HEK293 (cell line): ENCODE measurements around the gene LSM14B.

Experiments used
- GLI4 ChIP-seq: fragments of 450-650 bp; formaldehyde crosslinking; IDR thresholded peaks from 2 replicates; pipeline ENCODE4 v1.5.1; 2016; ENCODE audit warnings: missing biosample characterization, missing genetic modification characterization
- HOXC10 ChIP-seq: sonication (generic); formaldehyde crosslinking; IDR thresholded peaks from 2 replicates; pipeline ENCODE4 v1.8.1; 2023; ENCODE audit warnings: mild to moderate bottlenecking, missing genetic modification reagents
- KLF7 ChIP-seq: fragments of 450-650 bp; formaldehyde crosslinking; IDR thresholded peaks from 2 replicates; pipeline ENCODE4 v1.5.1; 2016; ENCODE audit warnings: missing biosample characterization, missing genetic modification characterization, borderline replicate concordance
- REPIN1 ChIP-seq: fragments of 450-650 bp; formaldehyde crosslinking; IDR thresholded peaks from 2 replicates; pipeline ENCODE4 v1.5.1; 2017; ENCODE audit warnings: missing biosample characterization, missing genetic modification characterization, low read depth
- SP3 ChIP-seq: fragments of 450-650 bp; formaldehyde crosslinking; IDR thresholded peaks from 2 replicates; pipeline ENCODE4 v1.5.1; 2016; ENCODE audit warnings: missing biosample characterization, missing genetic modification characterization
- ZFP37 ChIP-seq: fragments of 450-650 bp; formaldehyde crosslinking; IDR thresholded peaks from 2 replicates; pipeline ENCODE4 v1.5.1; 2016; ENCODE audit warnings: missing biosample characterization, missing genetic modification characterization
- ZNF114 ChIP-seq: fragments of 450-650 bp; formaldehyde crosslinking; IDR thresholded peaks from 2 replicates; pipeline ENCODE4 v1.5.0; 2017; ENCODE audit warnings: missing biosample characterization, missing genetic modification characterization
- ZNF140 ChIP-seq: fragments of 450-650 bp; formaldehyde crosslinking; IDR thresholded peaks from 2 replicates; pipeline ENCODE4 v1.5.1; 2016; ENCODE audit warnings: missing biosample characterization, missing genetic modification characterization
- ZNF146 ChIP-seq: fragments of 450-650 bp; formaldehyde crosslinking; IDR thresholded peaks from 2 replicates; pipeline ENCODE4 v1.5.1; 2016; ENCODE audit warnings: missing biosample characterization, missing genetic modification characterization
- ZNF155 ChIP-seq: fragments of 450-650 bp; formaldehyde crosslinking; IDR thresholded peaks from 2 replicates; pipeline ENCODE4 v1.5.1; 2016; ENCODE audit warnings: missing biosample characterization, missing genetic modification characterization
- ZNF16 ChIP-seq: fragments of 450-650 bp; formaldehyde crosslinking; IDR thresholded peaks from 2 replicates; pipeline ENCODE4 v1.5.1; 2016; ENCODE audit warnings: low read depth, missing biosample characterization, missing genetic modification characterization
- ZNF202 ChIP-seq: fragments of 450-650 bp; formaldehyde crosslinking; IDR thresholded peaks from 2 replicates; pipeline ENCODE4 v1.5.1; 2016; ENCODE audit warnings: missing biosample characterization, missing genetic modification characterization, borderline replicate concordance
- ZNF214 ChIP-seq: fragments of 450-650 bp; formaldehyde crosslinking; IDR thresholded peaks from 2 replicates; pipeline ENCODE4 v1.5.1; 2017; ENCODE audit warnings: missing biosample characterization, mild to moderate bottlenecking, missing genetic modification characterization, borderline replicate concordance
- ZNF221 ChIP-seq: fragments of 450-650 bp; formaldehyde crosslinking; IDR thresholded peaks from 2 replicates; pipeline ENCODE4 v1.5.1; 2017; ENCODE audit warnings: missing biosample characterization, missing genetic modification characterization, borderline replicate concordance
- ZNF239 ChIP-seq: fragments of 450-650 bp; formaldehyde crosslinking; IDR thresholded peaks from 2 replicates; pipeline ENCODE4 v1.5.1; 2016; ENCODE audit warnings: missing biosample characterization, missing genetic modification characterization
- ZNF302 ChIP-seq: fragments of 450-650 bp; formaldehyde crosslinking; IDR thresholded peaks from 2 replicates; pipeline ENCODE4 v1.5.1; 2016; ENCODE audit warnings: missing biosample characterization, missing genetic modification characterization, low read depth
- ZNF366 ChIP-seq: fragments of 450-650 bp; formaldehyde crosslinking; conservative IDR thresholded peaks from 2 replicates; pipeline ENCODE4 v1.5.1; 2016; ENCODE audit warnings: missing biosample characterization, missing genetic modification characterization
- ZNF449 ChIP-seq: fragments of 450-650 bp; formaldehyde crosslinking; IDR thresholded peaks from 2 replicates; pipeline ENCODE4 v1.5.1; 2017; ENCODE audit warnings: missing biosample characterization, mild to moderate bottlenecking, missing genetic modification characterization, moderate library complexity
- ZNF510 ChIP-seq: fragments of 450-650 bp; formaldehyde crosslinking; IDR thresholded peaks from 2 replicates; pipeline ENCODE4 v1.5.1; 2018; ENCODE audit warnings: mild to moderate bottlenecking, missing genetic modification characterization, missing biosample characterization; ENCODE audit not compliant: insufficient replicate concordance
- ZNF521 ChIP-seq: fragments of 450-650 bp; formaldehyde crosslinking; IDR thresholded peaks from 2 replicates; pipeline ENCODE4 v1.5.1; 2017; ENCODE audit warnings: missing biosample characterization, mild to moderate bottlenecking, missing genetic modification characterization
- ZNF529 ChIP-seq: fragments of 450-650 bp; formaldehyde crosslinking; IDR thresholded peaks from 2 replicates; pipeline ENCODE4 v1.5.1; 2017; ENCODE audit warnings: missing genetic modification characterization, missing biosample characterization; ENCODE audit not compliant: insufficient replicate concordance
- ZNF555 ChIP-seq: fragments of 450-650 bp; formaldehyde crosslinking; conservative IDR thresholded peaks from 2 replicates; pipeline ENCODE4 v1.5.1; 2017; ENCODE audit warnings: missing biosample characterization, mild to moderate bottlenecking, missing genetic modification characterization, inconsistent platforms
- ZNF560 ChIP-seq: fragments of 450-650 bp; formaldehyde crosslinking; IDR thresholded peaks from 2 replicates; pipeline ENCODE4 v1.5.1; 2017; ENCODE audit warnings: missing biosample characterization, missing genetic modification characterization, borderline replicate concordance
- ZNF585B ChIP-seq: fragments of 450-650 bp; formaldehyde crosslinking; IDR thresholded peaks from 2 replicates; pipeline ENCODE4 v1.5.1; 2016; ENCODE audit warnings: missing biosample characterization, missing genetic modification characterization
- ZNF645 ChIP-seq: fragments of 450-650 bp; formaldehyde crosslinking; IDR thresholded peaks from 2 replicates; pipeline ENCODE4; 2016; ENCODE audit warnings: missing biosample characterization, missing genetic modification characterization
- ZNF654 ChIP-seq: fragments of 450-650 bp; formaldehyde crosslinking; IDR thresholded peaks from 2 replicates; pipeline ENCODE4 v1.5.1; 2016; ENCODE audit warnings: low read depth, missing biosample characterization, missing genetic modification characterization
- ZNF664 ChIP-seq: fragments of 450-650 bp; formaldehyde crosslinking; IDR thresholded peaks from 2 replicates; pipeline ENCODE4 v1.5.1; 2016; ENCODE audit warnings: missing biosample characterization, missing genetic modification characterization
- ZNF704 ChIP-seq: fragments of 450-650 bp; formaldehyde crosslinking; IDR thresholded peaks from 2 replicates; pipeline ENCODE4 v1.5.1; 2016; ENCODE audit warnings: missing biosample characterization, missing genetic modification characterization
- ZNF768 ChIP-seq: fragments of 450-650 bp; formaldehyde crosslinking; IDR thresholded peaks from 2 replicates; pipeline ENCODE4 v1.5.1; 2018; ENCODE audit warnings: missing biosample characterization, mild to moderate bottlenecking, missing genetic modification characterization
- ZNF830 ChIP-seq: fragments of 450-650 bp; IDR thresholded peaks from 2 replicates; pipeline ENCODE4 v1.5.0; 2018; ENCODE audit warnings: missing biosample characterization, missing genetic modification characterization, low read depth, mild to moderate bottlenecking, moderate library complexity
- ZNF843 ChIP-seq: fragments of 450-650 bp; formaldehyde crosslinking; IDR thresholded peaks from 2 replicates; pipeline ENCODE4 v1.5.1; 2016; ENCODE audit warnings: missing biosample characterization, missing genetic modification characterization
- ZSCAN23 ChIP-seq: fragments of 450-650 bp; formaldehyde crosslinking; IDR thresholded peaks from 2 replicates; pipeline ENCODE4 v1.5.1; 2016; ENCODE audit warnings: missing biosample characterization, missing genetic modification characterization
- TF ChIP-seq, protein P1 (sequence below): fragments of 450-650 bp; formaldehyde crosslinking; IDR thresholded peaks from 2 replicates; pipeline ENCODE4 v1.5.1; 2016; ENCODE audit warnings: missing biosample characterization, missing genetic modification characterization, low read depth
- TF ChIP-seq, protein P2 (sequence below): fragments of 450-650 bp; formaldehyde crosslinking; optimal IDR thresholded peaks from 2 replicates; pipeline ENCODE3; 2016; ENCODE audit warnings: missing biosample characterization, mild to moderate bottlenecking, missing genetic modification characterization

LSM14B gene

DNA sequence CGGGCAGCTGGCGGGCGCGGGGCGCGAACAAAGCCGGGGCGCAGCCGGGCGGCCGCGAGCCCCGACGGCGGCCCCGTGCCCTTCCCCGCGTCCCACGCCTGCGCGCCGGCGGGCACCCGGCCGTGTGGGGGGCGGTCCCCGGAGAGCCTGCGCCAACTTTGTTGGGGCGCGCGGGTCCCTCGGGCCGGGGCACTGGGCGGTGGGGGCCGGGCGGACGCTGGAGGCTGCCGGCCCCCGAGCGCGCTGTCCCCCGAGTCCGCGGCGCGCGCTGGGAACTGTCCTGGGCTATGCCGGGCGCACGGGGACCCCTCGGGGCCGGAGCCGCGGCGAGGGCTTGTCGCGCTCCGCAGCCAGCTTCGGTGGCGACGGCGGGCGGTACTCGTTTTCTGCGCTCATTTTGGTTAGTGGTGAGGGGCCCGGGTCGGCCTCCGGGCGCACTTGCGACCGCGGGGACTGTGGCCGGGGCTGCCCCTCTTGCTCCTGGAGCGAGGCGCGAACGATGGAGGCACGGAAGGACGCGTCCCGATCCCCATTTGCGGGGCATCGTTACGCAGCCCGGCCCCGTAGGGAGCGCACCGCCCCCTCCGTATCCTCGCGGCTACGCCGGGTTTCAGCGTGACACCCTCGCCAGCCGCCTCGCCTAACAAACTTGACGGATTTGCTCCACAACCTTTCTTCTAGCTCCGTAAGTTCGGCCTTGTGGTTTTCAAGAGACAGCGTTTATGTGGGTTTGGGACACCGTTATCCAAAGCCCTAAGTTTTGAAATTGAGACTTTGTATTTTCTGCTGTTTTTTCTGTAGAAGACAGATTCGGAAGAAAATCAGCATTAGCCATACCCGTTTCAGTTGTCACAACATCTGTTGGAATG, 21.9 kb downstream of the LSM14B start (continued):
- TF ChIP-seq, protein P1, sequence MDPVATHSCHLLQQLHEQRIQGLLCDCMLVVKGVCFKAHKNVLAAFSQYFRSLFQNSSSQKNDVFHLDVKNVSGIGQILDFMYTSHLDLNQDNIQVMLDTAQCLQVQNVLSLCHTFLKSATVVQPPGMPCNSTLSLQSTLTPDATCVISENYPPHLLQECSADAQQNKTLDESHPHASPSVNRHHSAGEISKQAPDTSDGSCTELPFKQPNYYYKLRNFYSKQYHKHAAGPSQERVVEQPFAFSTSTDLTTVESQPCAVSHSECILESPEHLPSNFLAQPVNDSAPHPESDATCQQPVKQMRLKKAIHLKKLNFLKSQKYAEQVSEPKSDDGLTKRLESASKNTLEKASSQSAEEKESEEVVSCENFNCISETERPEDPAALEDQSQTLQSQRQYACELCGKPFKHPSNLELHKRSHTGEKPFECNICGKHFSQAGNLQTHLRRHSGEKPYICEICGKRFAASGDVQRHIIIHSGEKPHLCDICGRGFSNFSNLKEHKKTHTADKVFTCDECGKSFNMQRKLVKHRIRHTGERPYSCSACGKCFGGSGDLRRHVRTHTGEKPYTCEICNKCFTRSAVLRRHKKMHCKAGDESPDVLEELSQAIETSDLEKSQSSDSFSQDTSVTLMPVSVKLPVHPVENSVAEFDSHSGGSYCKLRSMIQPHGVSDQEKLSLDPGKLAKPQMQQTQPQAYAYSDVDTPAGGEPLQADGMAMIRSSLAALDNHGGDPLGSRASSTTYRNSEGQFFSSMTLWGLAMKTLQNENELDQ (tag by site-specific recombination): no peak
- TF ChIP-seq ZNF146 (tag by site-specific recombination) (no peak), ZNF140 (tag by site-specific recombination) (no peak), ZNF704 (tag by site-specific recombination) (no peak), ZNF560 (no peak), REPIN1 (no peak), ZNF529 (tag by site-specific recombination) (no peak), HOXC10 (CRISPR knock-in tag) (no peak), GLI4 (tag by site-specific recombination) (no peak), ZNF768 (no peak), ZNF449 (no peak), ZFP37 (tag by site-specific recombination) (no peak), ZNF843 (0 out of 2 replicates have a peak, but pooled peaks have one; percentile 30), ZNF654 (no peak), ZNF830 (tag by site-specific recombination) (no peak), ZNF585B (no peak), ZNF221 (no peak), ZNF510 (tag by site-specific recombination) (no peak), ZNF155 (tag by site-specific recombination) (no peak), ZNF555 (tag by site-specific recombination) (no peak), SP3 (peak; percentile 33; the same call in 1 of the 2 replicates), ZSCAN23 (tag by site-specific recombination) (no peak), ZNF214 (no peak), KLF7 (tag by site-specific recombination) (no peak), ZNF239 (tag by site-specific recombination) (no peak), ZNF114 (no peak), ZNF366 (no peak), ZNF521 (tag by site-specific recombination) (no peak), ZNF16 (no peak), ZNF302 (no peak), ZNF202 (tag by site-specific recombination) (no peak), ZNF645 (tag by site-specific recombination) (no peak), ZNF664 (no peak)
- TF ChIP-seq, protein P2, sequence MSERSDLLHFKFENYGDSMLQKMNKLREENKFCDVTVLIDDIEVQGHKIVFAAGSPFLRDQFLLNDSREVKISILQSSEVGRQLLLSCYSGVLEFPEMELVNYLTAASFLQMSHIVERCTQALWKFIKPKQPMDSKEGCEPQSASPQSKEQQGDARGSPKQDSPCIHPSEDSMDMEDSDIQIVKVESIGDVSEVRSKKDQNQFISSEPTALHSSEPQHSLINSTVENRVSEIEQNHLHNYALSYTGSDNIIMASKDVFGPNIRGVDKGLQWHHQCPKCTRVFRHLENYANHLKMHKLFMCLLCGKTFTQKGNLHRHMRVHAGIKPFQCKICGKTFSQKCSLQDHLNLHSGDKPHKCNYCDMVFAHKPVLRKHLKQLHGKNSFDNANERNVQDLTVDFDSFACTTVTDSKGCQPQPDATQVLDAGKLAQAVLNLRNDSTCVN: peak; percentile 94
- TF ChIP-seq, all 188 proteins: peak for 31
